Spleen (tissue), 11 donors: Measurements from ENCODE around the gene SMC4. TPM values are rescaled to one million over a fixed set of nuclear protein-coding genes. Genes with fewer than 3 reads are reported as not detected.

Source experiments
- DNase-seq: peaks from one replicate; pipeline ENCODE4 v3.0.0-alpha.2; 2020
- H3K27ac ChIP-seq, 8 donors: fragments of 200-600 bp; sonication (generic) in 7 of 8; 1 replicate in 4 of 8; 2 replicates in 4 of 8; pipeline versions ENCODE4 v1.5.0 to v1.8.0; 2016 to 2021; ENCODE audit warnings: inconsistent platforms in 4 of 8, mild to moderate bottlenecking in 4 of 8, moderate library complexity in 1 of 8
- H3K27me3 ChIP-seq, 7 donors: fragments of 200-600 bp; sonication (generic) in 6 of 7; replicated peaks in 1 of 7; 1 replicate in 4 of 7; 2 replicates in 3 of 7; pipeline versions ENCODE4 v1.5.0 to v1.8.0; 2016 to 2021; ENCODE audit warnings: inconsistent platforms in 3 of 7, mild to moderate bottlenecking in 1 of 7
- H3K36me3 ChIP-seq, 6 donors: fragments of 200-600 bp; sonication (generic) in 5 of 6; 1 replicate in 4 of 6; 2 replicates in 2 of 6; pipeline versions ENCODE4 v1.5.0 to v1.8.0; 2016 to 2021; ENCODE audit warnings: inconsistent platforms in 2 of 6
- H3K4me1 ChIP-seq, 6 donors: fragments of 200-600 bp; sonication (generic) in 5 of 6; 1 replicate in 3 of 6; 2 replicates in 3 of 6; pipeline versions ENCODE4 v1.5.0 to v1.8.0; 2016 to 2021; ENCODE audit warnings: inconsistent platforms in 3 of 6
- H3K4me3 ChIP-seq, 8 donors: fragments of 200-600 bp; sonication (generic) in 7 of 8; 1 replicate in 4 of 8; 2 replicates in 4 of 8; pipeline versions ENCODE4 v1.5.0 to v1.8.0; 2016 to 2021; ENCODE audit warnings: inconsistent platforms in 4 of 8, mild to moderate bottlenecking in 4 of 8, moderate library complexity in 2 of 8
- H3K9me3 ChIP-seq, 8 donors: fragments of 200-600 bp; sonication (generic) in 7 of 8; 1 replicate in 4 of 8; 2 replicates in 4 of 8; pipeline versions ENCODE4 v1.5.0 to v1.8.0; 2016 to 2021; ENCODE audit warnings: inconsistent platforms in 4 of 8
- POLR2A ChIP-seq, 3 donors: fragments of 450-650 bp; IDR thresholded peaks; one replicate each; pipeline ENCODE4 v1.5.1; 2017; ENCODE audit warnings: antibody characterized with exemption in 3 of 3, mild to moderate bottlenecking in 1 of 3
- POLR2AphosphoS5 ChIP-seq, 3 donors: sonication (generic); formaldehyde crosslinking; IDR thresholded peaks; one replicate each; pipeline ENCODE4 v1.5.1; 2017; ENCODE audit warnings: antibody characterized with exemption in 3 of 3
- WGBS, 5 donors: extraction: QIAGEN DNeasy Blood & Tissue Kit in 3 of 5; methylation state at CpG; one replicate each; pipeline versions ENCODE4 v1.1.5 to v1.1.7; 2013 to 2018; 5-methylcytosine and 5-hydroxymethylcytosine counted together
- intact Hi-C: fragments of 100-400 bp; cut with DNase I; formaldehyde crosslinking; loops from one replicate; pipeline ENCODE4 v1.15.0; 2023; ENCODE audit warnings: low total_unique reads
- polyA plus RNA-seq, 3 donors: library from polyadenylated mRNA; stranded (reverse); fragments of 200-250 nt; gene quantifications; one replicate each; pipeline ENCODE4 v1.2.1, GENCODE V29; 2013
- total RNA-seq, 7 donors: library from RNA; depleted of rRNA in 3 of 7; stranded (reverse); fragments of >200 nt in 3 of 7; fragmentation: NEBNext Ultra II Directional in 4 of 7; extraction: Animal tissue kit (Norgen Biotek cat#: 25700) in 4 of 7; gene quantifications; one replicate each; pipeline versions ENCODE4 v1.1.0 to v1.2.1, GENCODE V29; 2016 to 2021
- TF ChIP-seq, protein P1 (sequence below), 11 experiments: fragments of 200-600 bp in 7 of 11; fragments of 450-650 bp in 4 of 11; sonication (generic) in 4 of 11; IDR thresholded peaks in 8 of 11; conservative IDR thresholded peaks in 3 of 11; 1 replicate in 7 of 11; 2 replicates in 4 of 11; pipeline versions ENCODE4 v1.4.0 to v1.8.0; 2016 to 2021; ENCODE audit warnings: antibody characterized with exemption in 11 of 11, inconsistent platforms in 4 of 11, mild to moderate bottlenecking in 1 of 11
- donor health status: healthy with polysubstance abuse.
- donor health status: DM: no; HTN: no; CAD: no; lungs with moderate emphysema.
- donor health status: DM: no; HTN: no; CAD: no.
- donor health status: Bipolar disorder and iron deficiency.
- donor health status: healthy.
- donor health status: DM: no; HTN: no; CAD: no.
- donor health status: DM: yes; HTN: yes; CAD: no.

SMC4 gene
- total and polyA plus RNA-seq, 10 donors = 21.2 to 112 (median 52.0) TPM

DNA sequence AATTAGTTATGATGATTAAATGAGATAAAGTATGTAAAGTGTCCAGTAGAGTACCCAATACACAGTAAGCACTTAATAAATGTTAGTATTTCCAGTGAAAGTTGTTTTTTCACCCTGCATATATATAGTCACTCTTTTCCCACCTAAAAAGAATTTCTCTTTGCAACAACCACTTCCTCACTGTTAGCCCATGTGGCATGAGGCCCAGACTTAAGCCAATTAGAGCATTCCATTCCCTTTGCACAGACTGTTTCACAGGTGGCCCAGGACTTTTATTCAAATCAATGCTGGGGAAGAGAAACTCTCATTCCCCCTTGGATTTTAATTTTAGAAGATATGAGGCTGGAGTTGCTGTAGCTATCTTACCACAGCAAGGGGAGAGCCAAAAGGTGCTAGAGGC is 4.2 kb upstream of the SMC4 start:
- intact Hi-C loops = no loop called here
- no peaks in the 10 kb centered on the region for H3K27me3 ChIP-seq
- H3K9me3 ChIP-seq = no peaks in the 10 kb centered on the region
- peaks cover 0 to 25% (median 11%) of the 10 kb centered on the region in 6 donors for H3K4me1 ChIP-seq
- DNase-seq = no peak
- H3K27ac ChIP-seq = no peak overlapping the region
- H3K36me3 ChIP-seq = no peaks in the 10 kb centered on the region
- TF ChIP-seq POLR2AphosphoS5 (IDR thresholded peaks at IDR 0.05) (no peak), POLR2A (IDR thresholded peaks at IDR 0.05) (no peak)
- TF ChIP-seq, protein P1, sequence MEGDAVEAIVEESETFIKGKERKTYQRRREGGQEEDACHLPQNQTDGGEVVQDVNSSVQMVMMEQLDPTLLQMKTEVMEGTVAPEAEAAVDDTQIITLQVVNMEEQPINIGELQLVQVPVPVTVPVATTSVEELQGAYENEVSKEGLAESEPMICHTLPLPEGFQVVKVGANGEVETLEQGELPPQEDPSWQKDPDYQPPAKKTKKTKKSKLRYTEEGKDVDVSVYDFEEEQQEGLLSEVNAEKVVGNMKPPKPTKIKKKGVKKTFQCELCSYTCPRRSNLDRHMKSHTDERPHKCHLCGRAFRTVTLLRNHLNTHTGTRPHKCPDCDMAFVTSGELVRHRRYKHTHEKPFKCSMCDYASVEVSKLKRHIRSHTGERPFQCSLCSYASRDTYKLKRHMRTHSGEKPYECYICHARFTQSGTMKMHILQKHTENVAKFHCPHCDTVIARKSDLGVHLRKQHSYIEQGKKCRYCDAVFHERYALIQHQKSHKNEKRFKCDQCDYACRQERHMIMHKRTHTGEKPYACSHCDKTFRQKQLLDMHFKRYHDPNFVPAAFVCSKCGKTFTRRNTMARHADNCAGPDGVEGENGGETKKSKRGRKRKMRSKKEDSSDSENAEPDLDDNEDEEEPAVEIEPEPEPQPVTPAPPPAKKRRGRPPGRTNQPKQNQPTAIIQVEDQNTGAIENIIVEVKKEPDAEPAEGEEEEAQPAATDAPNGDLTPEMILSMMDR (IDR thresholded peaks at IDR 0.05 in 8 of 11, conservative IDR thresholded peaks at IDR 0.05 in 3 of 11) = no peak
- no peak overlapping the region for H3K4me3 ChIP-seq

DNA sequence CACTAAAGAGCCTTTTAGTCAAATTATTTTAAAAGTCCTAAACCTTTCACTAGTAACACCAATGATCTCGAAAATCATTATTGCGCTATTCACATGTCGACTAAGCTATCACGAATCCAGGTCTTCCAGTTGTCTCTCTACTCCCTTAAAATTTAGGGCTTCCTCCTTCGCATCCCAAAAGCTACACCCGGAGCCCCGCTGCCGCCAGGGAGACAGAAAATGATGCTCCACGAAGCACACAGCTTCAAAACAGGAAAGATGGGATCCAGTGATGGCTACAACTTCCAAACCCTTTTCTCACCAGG is 678 bp upstream of the SMC4 start:
- Histone ChIP-seq H3K27ac (peak overlapping the region; percentile 88 to 98 (median 93)), H3K4me1 (peaks cover 0 to 50% (median 40%) of the 10 kb centered on the region in 6 donors), H3K27me3 (peaks cover 0 to 21% (median 0%) of the 10 kb centered on the region in 7 donors), H3K4me3 (peak overlapping the region; percentile 77 to 94 (median 89)), H3K36me3 (no peaks in the 10 kb centered on the region), H3K9me3 (no peaks in the 10 kb centered on the region)
- no peak for DNase-seq
- intact Hi-C loops = no loop called here
- 0 to 2% (median 1%) methylated on average over 9 of the region's 9 CpGs for WGBS, 5 donors
- TF ChIP-seq POLR2A (IDR thresholded peaks at IDR 0.05) = no peak
- no peak for TF ChIP-seq POLR2AphosphoS5 (IDR thresholded peaks at IDR 0.05)
- TF ChIP-seq, protein P1 (IDR thresholded peaks at IDR 0.05 in 8 of 11, conservative IDR thresholded peaks at IDR 0.05 in 3 of 11) = no peak

DNA sequence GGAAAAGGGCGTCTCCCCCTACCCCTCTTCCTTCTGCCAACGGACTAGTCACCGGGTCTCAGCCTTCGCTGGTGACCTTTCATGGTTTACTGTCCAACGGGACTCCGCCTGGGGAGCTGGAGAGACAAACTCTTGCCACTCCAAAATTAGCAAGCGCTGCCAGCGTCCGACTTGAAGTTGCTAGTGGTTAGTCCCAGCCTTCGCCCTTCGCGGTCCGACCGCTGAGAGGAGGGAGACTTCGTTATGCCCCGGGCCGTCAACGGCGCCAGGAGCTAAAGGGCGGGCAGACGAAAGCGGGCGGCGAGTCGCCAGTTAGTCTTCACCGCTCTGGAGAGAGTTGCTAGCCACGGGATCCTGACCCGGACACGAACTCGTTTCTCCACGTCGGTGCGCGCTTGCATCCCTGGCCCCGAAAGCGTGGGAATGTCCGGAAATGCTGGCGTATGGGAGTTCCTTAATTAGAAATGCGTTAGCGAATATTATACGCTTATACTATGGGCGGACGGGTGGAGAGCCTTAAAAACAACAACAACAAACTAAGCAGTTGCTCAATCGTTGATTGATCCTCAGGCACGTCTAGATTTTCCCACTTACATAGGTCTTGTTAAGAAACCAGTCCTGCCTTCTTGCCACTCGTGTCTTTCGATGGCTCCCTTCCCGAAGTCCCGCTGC is 716 bp downstream of the SMC4 start:
- Histone ChIP-seq H3K27ac (peak overlapping the region; percentile 88 to 98 (median 93)), H3K4me3 (peak overlapping the region; percentile 77 to 94 (median 89)), H3K27me3 (peaks cover 0 to 21% (median 0%) of the 10 kb centered on the region in 7 donors), H3K9me3 (no peaks in the 10 kb centered on the region), H3K4me1 (peaks cover 0 to 64% (median 46%) of the 10 kb centered on the region in 6 donors), H3K36me3 (no peaks in the 10 kb centered on the region)
- intact Hi-C loops = no loop called here
- TF ChIP-seq POLR2AphosphoS5 (IDR thresholded peaks at IDR 0.05) (peak; percentile 44 to 58 (median 45)), POLR2A (IDR thresholded peaks at IDR 0.05) (no peak)
- TF ChIP-seq, protein P1 (IDR thresholded peaks at IDR 0.05 in 8 of 11, conservative IDR thresholded peaks at IDR 0.05 in 3 of 11) = no peak
- WGBS, 5 donors = 0 to 1% (median 0%) methylated on average over 46 to 49 of the region's 49 CpGs
- peak; percentile 93 for DNase-seq

DNA sequence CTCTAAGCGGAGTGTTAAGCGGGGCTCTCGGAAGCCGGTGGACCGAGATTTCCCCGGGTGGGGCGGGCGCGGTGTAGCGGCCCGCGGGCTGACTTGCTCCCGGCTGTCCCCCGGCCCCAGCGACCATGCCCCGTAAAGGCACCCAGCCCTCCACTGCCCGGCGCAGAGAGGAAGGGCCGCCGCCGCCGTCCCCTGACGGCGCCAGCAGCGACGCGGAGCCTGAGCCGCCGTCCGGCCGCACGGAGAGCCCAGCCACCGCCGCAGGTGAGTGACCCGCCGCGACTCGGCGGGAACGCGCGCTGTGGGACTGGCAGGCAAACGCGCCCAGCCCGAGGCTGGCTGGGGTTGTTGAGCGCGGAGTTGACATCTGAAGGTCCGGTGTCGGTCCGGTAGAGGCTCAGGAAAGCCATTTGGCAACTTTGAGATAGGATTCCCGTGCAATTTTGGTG is 1.3 kb downstream of the SMC4 start:
- H3K36me3 ChIP-seq = peaks cover 0 to under 1% (median 0%) of the 10 kb centered on the region in 6 donors
- TF ChIP-seq, protein P1 (IDR thresholded peaks at IDR 0.05 in 8 of 11, conservative IDR thresholded peaks at IDR 0.05 in 3 of 11) = no peak
- peak in 1 of 3 donors; percentile 26 for TF ChIP-seq POLR2AphosphoS5 (IDR thresholded peaks at IDR 0.05)
- peak; percentile 91 for DNase-seq
- H3K27me3 ChIP-seq = peaks cover 0 to 21% (median 0%) of the 10 kb centered on the region in 7 donors
- 0 to 3% (median 0%) methylated on average over 6 to 51 of the region's 51 CpGs for WGBS, 5 donors
- H3K4me1 ChIP-seq = peaks cover 0 to 70% (median 49%) of the 10 kb centered on the region in 6 donors
- intact Hi-C loops = no loop called here
- H3K27ac ChIP-seq = peak overlapping the region; percentile 88 to 98 (median 93)
- peak overlapping the region; percentile 77 to 94 (median 89) for H3K4me3 ChIP-seq
- H3K9me3 ChIP-seq = no peaks in the 10 kb centered on the region
